ENCODE results near the gene ASF1B. TPM values are rescaled to one million over a fixed set of nuclear protein-coding genes. Genes with fewer than 3 reads are reported as not detected.

ASF1B gene
- total RNA-seq, 2 donors from 2014 or later = 0.14 to 1.1 TPM

DNA sequence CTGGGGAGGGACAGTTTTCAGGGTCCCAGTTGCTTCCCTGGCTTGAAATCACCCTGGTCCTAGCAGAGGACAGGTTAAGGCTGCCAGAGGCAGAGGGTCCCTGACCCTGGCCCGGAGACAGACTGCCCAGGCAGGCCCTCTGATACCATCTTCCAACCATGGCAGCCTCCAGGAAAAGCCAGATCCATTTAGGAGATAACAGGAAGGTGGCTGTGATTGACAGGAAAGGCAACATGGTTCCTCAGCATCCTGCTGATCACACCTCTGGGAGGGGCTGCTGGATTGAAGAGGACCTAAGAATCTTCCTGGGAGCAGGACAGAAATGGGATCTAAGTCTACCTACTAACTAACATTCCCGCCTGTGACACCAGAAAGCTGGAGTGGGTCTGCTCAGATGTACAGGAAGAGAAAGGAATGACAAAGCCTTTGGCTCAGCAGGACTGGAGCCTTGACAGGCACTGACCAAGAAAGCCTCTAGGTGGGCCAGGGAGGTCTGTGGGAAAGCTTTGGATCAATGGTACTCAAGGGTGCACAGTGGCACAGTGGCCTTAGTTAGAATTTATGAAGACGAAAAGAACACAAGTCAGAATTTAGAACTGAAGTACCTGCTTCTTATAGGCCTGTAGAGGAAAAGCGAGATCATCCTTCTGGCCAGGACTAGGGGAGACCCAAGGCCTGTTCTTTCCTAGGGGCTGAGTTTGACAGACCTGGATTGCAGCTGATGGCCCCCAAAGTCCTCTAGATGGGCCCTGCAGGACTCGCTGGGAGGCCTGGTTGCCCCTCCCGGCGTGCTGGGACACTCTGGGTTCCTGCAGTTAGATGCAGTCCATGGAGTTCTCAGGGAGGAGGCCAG, 16.5 kb downstream of the ASF1B start:
- peak overlapping the region; percentile 98 to 100 for H3K27ac ChIP-seq
- TF ChIP-seq, protein P1, sequence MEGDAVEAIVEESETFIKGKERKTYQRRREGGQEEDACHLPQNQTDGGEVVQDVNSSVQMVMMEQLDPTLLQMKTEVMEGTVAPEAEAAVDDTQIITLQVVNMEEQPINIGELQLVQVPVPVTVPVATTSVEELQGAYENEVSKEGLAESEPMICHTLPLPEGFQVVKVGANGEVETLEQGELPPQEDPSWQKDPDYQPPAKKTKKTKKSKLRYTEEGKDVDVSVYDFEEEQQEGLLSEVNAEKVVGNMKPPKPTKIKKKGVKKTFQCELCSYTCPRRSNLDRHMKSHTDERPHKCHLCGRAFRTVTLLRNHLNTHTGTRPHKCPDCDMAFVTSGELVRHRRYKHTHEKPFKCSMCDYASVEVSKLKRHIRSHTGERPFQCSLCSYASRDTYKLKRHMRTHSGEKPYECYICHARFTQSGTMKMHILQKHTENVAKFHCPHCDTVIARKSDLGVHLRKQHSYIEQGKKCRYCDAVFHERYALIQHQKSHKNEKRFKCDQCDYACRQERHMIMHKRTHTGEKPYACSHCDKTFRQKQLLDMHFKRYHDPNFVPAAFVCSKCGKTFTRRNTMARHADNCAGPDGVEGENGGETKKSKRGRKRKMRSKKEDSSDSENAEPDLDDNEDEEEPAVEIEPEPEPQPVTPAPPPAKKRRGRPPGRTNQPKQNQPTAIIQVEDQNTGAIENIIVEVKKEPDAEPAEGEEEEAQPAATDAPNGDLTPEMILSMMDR (IDR thresholded peaks at IDR 0.05) = no peak
- H3K36me3 ChIP-seq = no peaks in the 10 kb centered on the region
- no peak overlapping the region for H3K4me3 ChIP-seq
- no peak for DNase-seq (ENCODE audit: low spot score)
- no peaks in the 10 kb centered on the region for H3K9me3 ChIP-seq
- no peak for ATAC-seq (ENCODE audit: insufficient number of reproducible peaks, low FRiP score, low read depth)
- peaks cover 30 to 34% of the 10 kb centered on the region in 2 donors for H3K4me1 ChIP-seq (ENCODE audit: control insufficient read depth in 1 of 2, low read depth in 2 of 2)
- H3K27me3 ChIP-seq (replicated peaks; ENCODE audit: insufficient read depth) = no peaks in the 10 kb centered on the region

DNA sequence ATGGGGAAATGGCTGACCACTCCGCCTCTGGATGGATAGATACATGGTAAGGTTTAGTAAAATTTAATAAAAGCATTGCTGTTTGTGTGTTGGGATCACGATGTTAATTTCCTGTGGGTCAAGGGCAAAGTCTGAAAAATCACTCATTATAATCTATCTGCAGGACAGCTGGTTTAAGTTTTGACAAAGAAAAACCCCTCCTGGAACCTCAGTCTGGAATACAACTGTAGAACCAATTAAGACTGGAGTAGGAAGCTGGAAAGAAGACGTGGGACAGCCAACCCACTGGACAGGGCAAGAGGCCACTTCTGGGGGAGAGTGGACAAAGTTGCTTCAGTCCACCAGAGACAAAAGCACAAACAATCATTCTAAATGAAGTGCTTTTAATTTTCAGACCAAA, 17.2 kb downstream of the ASF1B start:
- ATAC-seq (ENCODE audit: insufficient number of reproducible peaks, low FRiP score, low read depth) = no peak
- no peak for DNase-seq (ENCODE audit: low spot score)
- Histone ChIP-seq H3K27me3 (replicated peaks; ENCODE audit: insufficient read depth) (no peaks in the 10 kb centered on the region), H3K4me1 (ENCODE audit: control insufficient read depth in 1 of 2, low read depth in 2 of 2) (peaks cover 35 to 42% of the 10 kb centered on the region in 2 donors), H3K4me3 (peak overlapping the region; percentile 82), H3K9me3 (no peaks in the 10 kb centered on the region), H3K27ac (peak overlapping the region; percentile 98 to 100), H3K36me3 (no peaks in the 10 kb centered on the region)
- TF ChIP-seq, protein P1 (IDR thresholded peaks at IDR 0.05) = no peak

DNA sequence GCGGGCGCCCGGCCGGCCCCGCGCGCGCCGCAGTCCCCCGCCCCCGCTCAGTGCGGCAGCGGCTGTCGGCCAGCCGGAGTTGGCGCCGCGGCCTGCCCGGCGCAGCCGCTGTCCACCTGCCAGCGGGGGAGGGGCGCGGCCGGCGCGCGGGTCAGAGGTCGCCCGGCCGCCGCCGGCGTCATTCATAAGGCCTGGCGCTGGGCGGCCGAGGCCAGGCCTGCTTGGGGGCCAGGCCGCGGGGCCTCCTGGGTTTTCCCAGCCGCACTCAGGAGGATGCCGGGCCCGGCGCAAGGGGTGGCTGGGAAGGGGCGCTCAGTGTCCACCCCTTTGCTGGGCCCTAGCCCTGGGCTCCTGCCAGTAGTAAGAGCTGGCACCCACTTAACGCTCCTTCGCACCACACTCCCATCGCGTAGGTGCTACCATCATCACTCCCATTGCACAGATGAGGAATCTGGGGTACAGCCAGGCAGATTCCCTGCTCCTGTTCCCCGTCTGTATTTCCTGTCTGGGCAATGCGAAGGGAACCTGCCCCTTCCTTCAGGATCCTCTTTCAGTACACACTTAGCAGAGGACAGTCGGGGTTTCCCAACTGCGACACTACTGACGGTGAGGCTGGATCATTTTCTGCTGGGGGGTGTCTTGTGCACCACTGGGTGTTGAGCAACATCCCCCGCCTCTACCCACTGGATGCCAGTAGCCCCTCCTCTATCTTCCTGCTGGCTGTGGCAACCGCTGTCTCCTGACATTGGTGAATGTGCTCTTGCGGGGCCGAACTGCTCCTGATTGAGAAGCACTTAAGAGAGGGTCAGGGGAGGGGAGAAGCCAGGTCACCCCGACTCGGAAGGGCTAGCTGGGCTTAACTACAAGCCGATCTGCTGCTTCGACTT, 18.0 kb downstream of the ASF1B start:
- H3K4me1 ChIP-seq (ENCODE audit: control insufficient read depth in 1 of 2, low read depth in 2 of 2) = peaks cover 41 to 49% of the 10 kb centered on the region in 2 donors
- H3K4me3 ChIP-seq = peak overlapping the region; percentile 82
- H3K27me3 ChIP-seq (replicated peaks; ENCODE audit: insufficient read depth) = no peaks in the 10 kb centered on the region
- no peaks in the 10 kb centered on the region for H3K36me3 ChIP-seq
- H3K9me3 ChIP-seq = no peaks in the 10 kb centered on the region
- DNase-seq (ENCODE audit: low spot score) = no peak
- TF ChIP-seq, protein P1 (IDR thresholded peaks at IDR 0.05) = no peak
- peak; percentile 47 for ATAC-seq (ENCODE audit: insufficient number of reproducible peaks, low FRiP score, low read depth)
- H3K27ac ChIP-seq = peak overlapping the region; percentile 98 to 100

DNA sequence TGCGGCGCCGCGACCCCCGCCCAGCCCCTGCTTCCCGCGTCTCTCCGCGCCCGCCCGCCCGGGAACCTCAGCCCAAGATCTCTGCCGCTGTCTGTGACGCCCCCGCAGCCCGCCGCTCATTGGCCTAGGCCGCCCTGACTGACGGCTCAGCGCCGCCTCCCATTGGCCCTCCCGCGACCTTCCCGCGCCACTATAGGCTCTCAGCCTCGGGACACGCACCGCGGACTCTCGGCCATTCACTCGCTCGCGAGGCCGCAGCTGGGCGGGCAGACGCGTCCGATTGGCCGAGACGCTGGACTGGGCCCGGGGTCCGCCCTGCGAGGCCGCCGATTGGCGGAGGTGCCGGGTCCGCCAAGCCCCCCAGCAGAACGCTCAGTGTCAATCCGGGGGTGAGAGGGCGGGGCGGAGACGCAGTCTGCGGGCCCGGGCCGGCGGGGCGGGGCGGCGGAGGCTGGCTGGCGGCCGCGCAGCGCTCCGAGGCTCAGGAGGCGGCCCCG, 18.7 kb downstream of the ASF1B start, which contains the start of gene PRKACA:
Gene PRKACA, minus strand, starts transcription at position 95 of the 497 bp plus-strand sequence. CDS start 215 bp downstream, outside the sequence.
- no peaks in the 10 kb centered on the region for H3K9me3 ChIP-seq
- peak within 1 kb of the TSS; percentile 98 to 100 for H3K27ac ChIP-seq
- TF ChIP-seq, protein P1 (IDR thresholded peaks at IDR 0.05) = no peak
- no peaks in the 10 kb centered on the region for H3K36me3 ChIP-seq
- ATAC-seq (ENCODE audit: insufficient number of reproducible peaks, low FRiP score, low read depth) (peak; percentile 79), DNase-seq (ENCODE audit: low spot score) (peak; percentile 96)
- H3K4me1 ChIP-seq (ENCODE audit: control insufficient read depth in 1 of 2, low read depth in 2 of 2) = peaks cover 46 to 56% of the 10 kb centered on the region in 2 donors
- H3K4me3 ChIP-seq = peak within 1 kb of the TSS; percentile 97
- H3K27me3 ChIP-seq (replicated peaks; ENCODE audit: insufficient read depth) = no peaks in the 10 kb centered on the region
